Sigmoid colon (tissue), 7 donors: ENCODE results near the gene ZP1. TPM values are rescaled to one million over a fixed set of nuclear protein-coding genes. Genes with fewer than 3 reads are reported as not detected.

Experiments used
- DNase-seq: peaks from one replicate; pipeline ENCODE4 v3.0.0-alpha.2; 2019
- H3K27ac ChIP-seq, 4 donors: fragments of 200-600 bp; sonication (generic); one replicate each; pipeline ENCODE4 v1.5.1; 2016 to 2019; ENCODE audit warnings: mild to moderate bottlenecking in 1 of 4
- H3K27me3 ChIP-seq, 3 donors: fragments of 200-600 bp; sonication (generic); one replicate each; pipeline ENCODE4 v1.5.1; 2019; ENCODE audit warnings: mild to moderate bottlenecking in 1 of 3
- H3K36me3 ChIP-seq, 4 donors: fragments of 200-600 bp; sonication (generic); one replicate each; pipeline ENCODE4 v1.5.1; 2016 to 2019
- H3K4me1 ChIP-seq, 4 donors: fragments of 200-600 bp; sonication (generic); one replicate each; pipeline ENCODE4 v1.5.1; 2017 to 2019
- H3K4me3 ChIP-seq, 4 donors: fragments of 200-600 bp; sonication (generic); one replicate each; pipeline ENCODE4 v1.5.1; 2017 to 2019; ENCODE audit warnings: mild to moderate bottlenecking in 2 of 4, moderate library complexity in 1 of 4
- H3K9me3 ChIP-seq, 4 donors: fragments of 200-600 bp in 3 of 4; sonication (generic) in 3 of 4; one replicate each; pipeline versions ENCODE4 v1.5.1 to v1.6.1; 2013 to 2019
- POLR2A ChIP-seq, 2 donors: fragments of 450-650 bp; IDR thresholded peaks; one replicate each; pipeline ENCODE4 v1.6.1; 2016; ENCODE audit warnings: antibody characterized with exemption in 2 of 2, mild to moderate bottlenecking in 2 of 2, moderate library complexity in 2 of 2
- POLR2AphosphoS5 ChIP-seq, 4 donors: sonication (generic); formaldehyde crosslinking; IDR thresholded peaks; one replicate each; pipeline ENCODE4 v1.6.1; 2017; ENCODE audit warnings: antibody characterized with exemption in 4 of 4
- WGBS, 2 donors: extraction: QIAGEN DNeasy Blood & Tissue Kit; methylation state at CpG; one replicate each; pipeline ENCODE4 v1.1.7; 2013; 5-methylcytosine and 5-hydroxymethylcytosine counted together
- intact Hi-C: fragments of 100-400 bp; cut with DNase I; formaldehyde crosslinking; loops from one replicate; pipeline ENCODE4 v1.15.1; 2023
- polyA plus RNA-seq, 3 donors: library from polyadenylated mRNA; stranded (reverse); fragments of 200-250 nt; gene quantifications; one replicate each; pipeline ENCODE4 v1.2.3, GENCODE V29; 2013
- total RNA-seq, 4 donors: library from RNA; depleted of rRNA; stranded (reverse); fragments of >200 nt; gene quantifications; one replicate each; pipeline ENCODE4 v1.1.0, GENCODE V29; 2016
- donor health status: healthy with polysubstance abuse.
- donor health status: Bipolar disorder and iron deficiency.
- donor health status: healthy.

ZP1 gene
- total and polyA plus RNA-seq, 7 donors, result 0.15 TPM; not detected in 6

GRCh38 chr11:60924110-60924905 is 57.0 kb downstream of the ZP1 start, which contains the start of gene TMEM132A:
Gene TMEM132A (plus strand): TSS chr11:60924460. CDS start chr11:60924634, 174 bp downstream.
- Histone ChIP-seq H3K36me3 (peaks cover 26 to 41% (median 30%) of the 10 kb centered on the region in 4 donors), H3K27me3 (peaks cover 10 to 22% (median 10%) of the 10 kb centered on the region in 3 donors), H3K27ac (peak within 1 kb of the TSS in 1 of 4 donors; percentile 26), H3K4me3 (peak within 1 kb of the TSS; percentile 45 to 68 (median 59)), H3K4me1 (peaks cover 0 to 29% (median 25%) of the 10 kb centered on the region in 4 donors), H3K9me3 (no peaks in the 10 kb centered on the region)
- TF ChIP-seq POLR2A (IDR thresholded peaks at IDR 0.05) (no peak), POLR2AphosphoS5 (IDR thresholded peaks at IDR 0.05) (peak in 1 of 4 donors; percentile 10)
- DNase-seq, result no peak
- 0 to 1% methylated on average over 69 of the region's 69 CpGs for WGBS, 2 donors
- intact Hi-C loops, result no loop called here

Other genes starting within 250 kb of the ZP1 start
- not detected for gene MS4A8, start 167.9 kb upstream of the ZP1 start, total RNA-seq
- gene MS4A8, start 167.9 kb upstream of the ZP1 start, polyA plus RNA-seq, result 1 to 10 TPM; 3.6 to 9.6 (median 4.4) TPM
- not detected for gene MS4A18, start 142.8 kb upstream of the ZP1 start, total RNA-seq
- gene MS4A18, start 142.8 kb upstream of the ZP1 start, polyA plus RNA-seq, result under 1 TPM in 1 of 3 donors, not detected in 2; 0.10 TPM
- gene MS4A15, start 110.7 kb upstream of the ZP1 start, total RNA-seq, result not detected
- under 1 TPM in 1 of 3 donors, not detected in 2; 0.04 TPM for gene MS4A15, start 110.7 kb upstream of the ZP1 start, polyA plus RNA-seq
- not detected for gene MS4A10, start 82.2 kb upstream of the ZP1 start, total RNA-seq
- gene MS4A10, start 82.2 kb upstream of the ZP1 start, polyA plus RNA-seq, result not detected
- 10 to 100 TPM in 2 of 4 donors, 1 to 10 TPM in 2; 8.6 to 12.0 (median 10.8) TPM for gene CCDC86, start 25.4 kb upstream of the ZP1 start, total RNA-seq
- 10 to 100 TPM in 1 of 3 donors, 1 to 10 TPM in 2; 4.8 to 24.0 (median 9.0) TPM for gene CCDC86, start 25.4 kb upstream of the ZP1 start, polyA plus RNA-seq
- gene PTGDR2, start 11.6 kb upstream of the ZP1 start, total RNA-seq, result under 1 TPM in 3 of 4 donors, not detected in 1; 0.27 to 0.83 (median 0.71) TPM
- 1 to 10 TPM in 2 of 3 donors, under 1 TPM in 1; 0.60 to 2.2 (median 1.4) TPM for gene PTGDR2, start 11.6 kb upstream of the ZP1 start, polyA plus RNA-seq
- 10 to 100 TPM; 37.1 to 52.5 (median 38.9) TPM for gene PRPF19, start 39.0 kb downstream of the ZP1 start, total RNA-seq
- 10 to 100 TPM; 41.2 to 92.3 (median 42.0) TPM for gene PRPF19, start 39.0 kb downstream of the ZP1 start, polyA plus RNA-seq
- gene TMEM109, start 46.6 kb downstream of the ZP1 start, total RNA-seq, result 100 to 1,000 TPM in 2 of 4 donors, 10 to 100 TPM in 2; 86.2 to 115 (median 98.4) TPM
- gene TMEM109, start 46.6 kb downstream of the ZP1 start, polyA plus RNA-seq, result 10 to 100 TPM; 16.2 to 57.7 (median 17.3) TPM
- 10 to 100 TPM in 1 of 4 donors, 1 to 10 TPM in 2, under 1 TPM in 1; 0.49 to 17.4 (median 2.9) TPM for gene TMEM132A, start 56.9 kb downstream of the ZP1 start, total RNA-seq
- 1 to 10 TPM in 2 of 3 donors, under 1 TPM in 1; 0.60 to 8.5 (median 2.3) TPM for gene TMEM132A, start 56.9 kb downstream of the ZP1 start, polyA plus RNA-seq
- gene SLC15A3, start 84.6 kb downstream of the ZP1 start, total RNA-seq, result 10 to 100 TPM; 12.8 to 43.9 (median 28.6) TPM
- 10 to 100 TPM; 13.8 to 32.0 (median 21.3) TPM for gene SLC15A3, start 84.6 kb downstream of the ZP1 start, polyA plus RNA-seq
- 1 to 10 TPM in 2 of 4 donors, under 1 TPM in 1, not detected in 1; 0.81 to 1.9 (median 1.2) TPM for gene CD6, start 104.1 kb downstream of the ZP1 start, total RNA-seq
- gene CD6, start 104.1 kb downstream of the ZP1 start, polyA plus RNA-seq, result 10 to 100 TPM in 1 of 3 donors, under 1 TPM in 2; under 0.01 to 14.1 (median 0.23) TPM
- gene CD5, start 234.9 kb downstream of the ZP1 start, total RNA-seq, result under 1 TPM in 2 of 4 donors, not detected in 2; 0.54 to 0.55 TPM
- gene CD5, start 234.9 kb downstream of the ZP1 start, polyA plus RNA-seq, result 10 to 100 TPM in 1 of 3 donors, under 1 TPM in 2; 0.23 to 12.3 (median 0.60) TPM